ENCODE data around the gene SPATA32.
A peak's percentile ranks its signal among the peaks of the same experiment; 100 is the strongest.

SPATA32 gene

DNA sequence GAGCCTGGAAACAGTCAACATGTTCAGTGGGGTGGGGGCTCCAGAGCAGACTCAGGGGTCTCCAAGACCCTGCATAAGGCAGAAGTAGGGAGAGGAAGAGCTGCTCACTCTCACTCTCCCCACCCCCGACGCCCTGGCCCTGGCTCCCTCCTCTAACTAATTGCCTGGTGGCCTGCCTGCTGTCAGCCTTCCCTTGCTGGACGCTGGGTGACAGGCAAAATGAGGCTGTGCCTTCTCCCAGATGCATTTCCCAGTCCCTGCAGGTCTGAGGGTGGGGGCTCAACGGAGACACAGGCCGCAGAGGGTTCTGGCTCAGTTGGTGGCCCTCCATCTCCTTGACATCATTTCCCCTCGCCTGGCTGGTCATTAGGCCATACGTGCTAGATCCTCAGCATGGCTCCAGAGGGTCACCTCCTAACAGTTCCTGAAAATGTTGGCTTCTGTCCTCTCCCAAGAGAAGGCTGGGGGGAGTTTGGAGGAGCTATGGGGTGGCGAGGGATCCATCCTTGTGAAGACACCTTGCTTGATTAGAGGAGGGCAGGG, 38.8 kb downstream of the SPATA32 start:
- Histone ChIP-seq H3K9me3 (ENCODE audit: severe bottlenecking) (no peaks in the 10 kb centered on the region), H3K4me1 (ENCODE audit: insufficient read depth, poor library complexity, severe bottlenecking) (peaks cover 38% of the 10 kb centered on the region), H3K36me3 (ENCODE audit: low read depth) (no peaks in the 10 kb centered on the region), H3K27ac (ENCODE audit: poor library complexity, severe bottlenecking) (no peak overlapping the region), H3K27me3 (ENCODE audit: insufficient read depth, poor library complexity, severe bottlenecking) (no peaks in the 10 kb centered on the region), H3K4me3 (ENCODE audit: severe bottlenecking) (no peak overlapping the region)
- ATAC-seq (ENCODE audit: low read depth) (no peak), DNase-seq (ENCODE audit: low spot score) (no peak)
- TF ChIP-seq, protein P1, sequence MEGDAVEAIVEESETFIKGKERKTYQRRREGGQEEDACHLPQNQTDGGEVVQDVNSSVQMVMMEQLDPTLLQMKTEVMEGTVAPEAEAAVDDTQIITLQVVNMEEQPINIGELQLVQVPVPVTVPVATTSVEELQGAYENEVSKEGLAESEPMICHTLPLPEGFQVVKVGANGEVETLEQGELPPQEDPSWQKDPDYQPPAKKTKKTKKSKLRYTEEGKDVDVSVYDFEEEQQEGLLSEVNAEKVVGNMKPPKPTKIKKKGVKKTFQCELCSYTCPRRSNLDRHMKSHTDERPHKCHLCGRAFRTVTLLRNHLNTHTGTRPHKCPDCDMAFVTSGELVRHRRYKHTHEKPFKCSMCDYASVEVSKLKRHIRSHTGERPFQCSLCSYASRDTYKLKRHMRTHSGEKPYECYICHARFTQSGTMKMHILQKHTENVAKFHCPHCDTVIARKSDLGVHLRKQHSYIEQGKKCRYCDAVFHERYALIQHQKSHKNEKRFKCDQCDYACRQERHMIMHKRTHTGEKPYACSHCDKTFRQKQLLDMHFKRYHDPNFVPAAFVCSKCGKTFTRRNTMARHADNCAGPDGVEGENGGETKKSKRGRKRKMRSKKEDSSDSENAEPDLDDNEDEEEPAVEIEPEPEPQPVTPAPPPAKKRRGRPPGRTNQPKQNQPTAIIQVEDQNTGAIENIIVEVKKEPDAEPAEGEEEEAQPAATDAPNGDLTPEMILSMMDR (IDR thresholded peaks at IDR 0.05; ENCODE audit: poor library complexity, severe bottlenecking): no peak

GRCh38 chr17:45222289-45222995, 39.5 kb downstream of the SPATA32 start:
- Histone ChIP-seq H3K27me3 (ENCODE audit: insufficient read depth, poor library complexity, severe bottlenecking) (no peaks in the 10 kb centered on the region), H3K4me3 (ENCODE audit: severe bottlenecking) (peak overlapping the region; percentile 74), H3K36me3 (ENCODE audit: low read depth) (no peaks in the 10 kb centered on the region), H3K27ac (ENCODE audit: poor library complexity, severe bottlenecking) (no peak overlapping the region), H3K9me3 (ENCODE audit: severe bottlenecking) (no peaks in the 10 kb centered on the region), H3K4me1 (ENCODE audit: insufficient read depth, poor library complexity, severe bottlenecking) (peaks cover 31% of the 10 kb centered on the region)
- peak; percentile 69 for DNase-seq (ENCODE audit: low spot score)
- TF ChIP-seq, protein P1 (IDR thresholded peaks at IDR 0.05; ENCODE audit: poor library complexity, severe bottlenecking): no peak
- ATAC-seq (ENCODE audit: low read depth): no peak

- Histone ChIP-seq H3K27me3 (ENCODE audit: insufficient read depth, poor library complexity, severe bottlenecking) (no peaks in the 10 kb centered on the region), H3K27ac (ENCODE audit: poor library complexity, severe bottlenecking) (no peak overlapping the region), H3K4me1 (ENCODE audit: insufficient read depth, poor library complexity, severe bottlenecking) (peaks cover 27% of the 10 kb centered on the region), H3K36me3 (ENCODE audit: low read depth) (no peaks in the 10 kb centered on the region), H3K4me3 (ENCODE audit: severe bottlenecking) (peak overlapping the region; percentile 74), H3K9me3 (ENCODE audit: severe bottlenecking) (no peaks in the 10 kb centered on the region)
- ATAC-seq (ENCODE audit: low read depth) (no peak), DNase-seq (ENCODE audit: low spot score) (peak; percentile 45)
- TF ChIP-seq, protein P1 (IDR thresholded peaks at IDR 0.05; ENCODE audit: poor library complexity, severe bottlenecking): no peak
Measured at GRCh38 chr17:45222014-45222288, 39.9 kb downstream of the SPATA32 start.

- ATAC-seq (ENCODE audit: low read depth) (no peak), DNase-seq (ENCODE audit: low spot score) (no peak)
- Histone ChIP-seq H3K4me1 (ENCODE audit: insufficient read depth, poor library complexity, severe bottlenecking) (peaks cover 20% of the 10 kb centered on the region), H3K36me3 (ENCODE audit: low read depth) (no peaks in the 10 kb centered on the region), H3K4me3 (ENCODE audit: severe bottlenecking) (peak within 1 kb of the TSS; percentile 74), H3K27me3 (ENCODE audit: insufficient read depth, poor library complexity, severe bottlenecking) (no peaks in the 10 kb centered on the region), H3K27ac (ENCODE audit: poor library complexity, severe bottlenecking) (no peak within 1 kb of the TSS), H3K9me3 (ENCODE audit: severe bottlenecking) (no peaks in the 10 kb centered on the region)
- TF ChIP-seq, protein P1 (IDR thresholded peaks at IDR 0.05; ENCODE audit: poor library complexity, severe bottlenecking): no peak
Measured at GRCh38 chr17:45221081-45222013, 40.5 kb downstream of the SPATA32 start, which contains the start of gene FMNL1. Gene FMNL1, plus strand, starts transcription at chr17:45221885. Its CDS starts 240 bp downstream, at chr17:45222125.
